Activated naive CD4-positive, alpha-beta T cell treated with anti-CD3 and anti-CD28 coated beads, Interleukin-2, amount 10 ng/mL, durations not matched to agents 7 days and 5 days (primary cell): Measurements from ENCODE around the gene MBOAT7.
A peak's percentile ranks its signal among the peaks of the same experiment; 100 is the strongest.
"Not testable (repeated sequence)": the region's sequence is repeated elsewhere in the genome, so short reads cannot be mapped to it uniquely, and the experiment has no call there.

Experiments
- CTCF ChIA-PET: fragments of 350-600 bp; sonication (Branson Sonifier 250); formaldehyde crosslinking; loops from one replicate; lab custom pipeline; 2021; ENCODE audit warnings: antibody characterized with exemption; lab: Charles Lee
- DNase-seq: peaks from one replicate; pipeline ENCODE4 v3.0.0-alpha.2; 2020
- H3K27ac Mint-ChIP-seq: one replicate; pipeline ENCODE4 v1.8.0; 2021; ENCODE audit warnings: mild to moderate bottlenecking, moderate library complexity, mixed read lengths
- H3K27me3 Mint-ChIP-seq: one replicate; pipeline ENCODE4 v1.8.0; 2021; ENCODE audit warnings: mild to moderate bottlenecking, mixed read lengths
- H3K36me3 Mint-ChIP-seq: one replicate; pipeline ENCODE4 v1.8.0; 2021; ENCODE audit warnings: mixed read lengths
- H3K4me1 Mint-ChIP-seq: one replicate; pipeline ENCODE4 v1.8.0; 2021; ENCODE audit warnings: mixed read lengths
- H3K4me3 Mint-ChIP-seq: one replicate; pipeline ENCODE4 v1.8.0; 2021; ENCODE audit warnings: mild to moderate bottlenecking, moderate library complexity, mixed read lengths
- H3K9me3 Mint-ChIP-seq: one replicate; pipeline ENCODE4 v1.8.0; 2021; ENCODE audit warnings: mixed read lengths

Gene MBOAT7

GRCh38 chr19:54218259-54218658 is 28.9 kb upstream of the MBOAT7 start:
- Mint-ChIP-seq H3K4me3 (no peak overlapping the region), H3K36me3 (peaks cover 7% of the 10 kb centered on the region), H3K4me1 (peaks cover 9% of the 10 kb centered on the region), H3K27me3 (peaks cover 9% of the 10 kb centered on the region), H3K27ac (no peak overlapping the region), H3K9me3 (no peaks in the 10 kb centered on the region)
- CTCF ChIA-PET: interaction anchor here (0.9 kb wide), 1 partner anchor 11 kb away, joined by 3 read pairs; no protein-coding TSS in a partner anchor
- no peak for DNase-seq

- H3K4me3 Mint-ChIP-seq, H3K9me3 Mint-ChIP-seq, H3K27me3 Mint-ChIP-seq, H3K27ac Mint-ChIP-seq, DNase-seq, H3K4me1 Mint-ChIP-seq, CTCF ChIA-PET, H3K36me3 Mint-ChIP-seq: not testable (repeated sequence)
Measured at GRCh38 chr19:54217517-54218247, 28.3 kb upstream of the MBOAT7 start.

GRCh38 chr19:54216869-54217268 is 27.5 kb upstream of the MBOAT7 start:
- DNase-seq: no peak
- H3K27me3 Mint-ChIP-seq: no peaks in the 10 kb centered on the region
- H3K36me3 Mint-ChIP-seq: peaks cover 10% of the 10 kb centered on the region
- CTCF ChIA-PET: no interaction called here
- no peak overlapping the region for H3K4me3 Mint-ChIP-seq
- no peak overlapping the region for H3K27ac Mint-ChIP-seq
- peaks cover 2% of the 10 kb centered on the region for H3K4me1 Mint-ChIP-seq
- H3K9me3 Mint-ChIP-seq: no peaks in the 10 kb centered on the region

- DNase-seq, H3K27ac Mint-ChIP-seq, H3K9me3 Mint-ChIP-seq, H3K4me3 Mint-ChIP-seq, H3K27me3 Mint-ChIP-seq, CTCF ChIA-PET: not testable (repeated sequence)
- peaks cover 23% of the 10 kb centered on the region for H3K36me3 Mint-ChIP-seq
- H3K4me1 Mint-ChIP-seq: peaks cover 20% of the 10 kb centered on the region
Measured at GRCh38 chr19:54214734-54215133, 25.4 kb upstream of the MBOAT7 start.

- H3K27ac Mint-ChIP-seq, H3K9me3 Mint-ChIP-seq, H3K4me3 Mint-ChIP-seq, CTCF ChIA-PET, DNase-seq, H3K27me3 Mint-ChIP-seq: not testable (repeated sequence)
- Mint-ChIP-seq H3K36me3 (peaks cover 23% of the 10 kb centered on the region), H3K4me1 (peaks cover 25% of the 10 kb centered on the region)
Measured at GRCh38 chr19:54214217-54214616, 24.8 kb upstream of the MBOAT7 start.

GRCh38 chr19:54211235-54211634 is 21.9 kb upstream of the MBOAT7 start:
- peak overlapping the region; percentile 77 for H3K27ac Mint-ChIP-seq
- no peaks in the 10 kb centered on the region for H3K27me3 Mint-ChIP-seq
- peaks cover 55% of the 10 kb centered on the region for H3K4me1 Mint-ChIP-seq
- H3K36me3 Mint-ChIP-seq: peaks cover 43% of the 10 kb centered on the region
- H3K4me3 Mint-ChIP-seq: no peak overlapping the region
- CTCF ChIA-PET: interaction anchor here (0.6 kb wide), 1 partner anchor 93 kb away, joined by 3 read pairs; no protein-coding TSS in a partner anchor
- no peaks in the 10 kb centered on the region for H3K9me3 Mint-ChIP-seq
- no peak for DNase-seq

- Mint-ChIP-seq H3K9me3 (no peaks in the 10 kb centered on the region), H3K36me3 (peaks cover 53% of the 10 kb centered on the region), H3K4me3 (peak overlapping the region; percentile 1)
Measured at GRCh38 chr19:54209811-54210494, 20.6 kb upstream of the MBOAT7 start.

GRCh38 chr19:54209058-54209810 is 19.9 kb upstream of the MBOAT7 start:
- Mint-ChIP-seq H3K9me3 (no peaks in the 10 kb centered on the region), H3K36me3 (peaks cover 60% of the 10 kb centered on the region), H3K4me1 (peaks cover 75% of the 10 kb centered on the region), H3K4me3 (no peak overlapping the region), H3K27ac (no peak overlapping the region), H3K27me3 (no peaks in the 10 kb centered on the region)
- CTCF ChIA-PET: interaction anchor here (0.7 kb wide), 1 partner anchor 20 kb away, joined by 4 read pairs; the partner anchor contains the start of gene MBOAT7
- DNase-seq: no peak

More at GRCh38 chr19:54209811-54210494, 20.6 kb upstream of the MBOAT7 start:
- no peaks in the 10 kb centered on the region for H3K27me3 Mint-ChIP-seq
- CTCF ChIA-PET: interaction anchor here (0.7 kb wide), 1 partner anchor 21 kb away, joined by 4 read pairs; the partner anchor contains the start of gene MBOAT7
- H3K4me1 Mint-ChIP-seq: peaks cover 68% of the 10 kb centered on the region
- no peak for DNase-seq
- H3K27ac Mint-ChIP-seq: peak overlapping the region; percentile 77

- peaks cover 80% of the 10 kb centered on the region for H3K4me1 Mint-ChIP-seq
- H3K27me3 Mint-ChIP-seq: no peaks in the 10 kb centered on the region
- no peaks in the 10 kb centered on the region for H3K9me3 Mint-ChIP-seq
- CTCF ChIA-PET: no interaction called here
- DNase-seq: no peak
- no peak overlapping the region for H3K27ac Mint-ChIP-seq
- peaks cover 65% of the 10 kb centered on the region for H3K36me3 Mint-ChIP-seq
- H3K4me3 Mint-ChIP-seq: no peak overlapping the region
Measured at GRCh38 chr19:54208784-54209057, 19.3 kb upstream of the MBOAT7 start.

GRCh38 chr19:54207983-54208783 is 18.8 kb upstream of the MBOAT7 start:
- peaks cover 85% of the 10 kb centered on the region for H3K4me1 Mint-ChIP-seq
- no peak overlapping the region for H3K4me3 Mint-ChIP-seq
- H3K27ac Mint-ChIP-seq: peak overlapping the region; percentile 3
- CTCF ChIA-PET: no interaction called here
- no peaks in the 10 kb centered on the region for H3K9me3 Mint-ChIP-seq
- no peaks in the 10 kb centered on the region for H3K27me3 Mint-ChIP-seq
- peak; percentile 41 for DNase-seq
- H3K36me3 Mint-ChIP-seq: peaks cover 69% of the 10 kb centered on the region

- DNase-seq: no peak
- Mint-ChIP-seq H3K27me3 (no peaks in the 10 kb centered on the region), H3K36me3 (peaks cover 72% of the 10 kb centered on the region), H3K27ac (no peak overlapping the region), H3K4me1 (peaks cover 91% of the 10 kb centered on the region), H3K4me3 (no peak overlapping the region), H3K9me3 (no peaks in the 10 kb centered on the region)
- CTCF ChIA-PET: no interaction called here
Measured at GRCh38 chr19:54207676-54207982, 18.2 kb upstream of the MBOAT7 start.

- CTCF ChIA-PET, H3K4me3 Mint-ChIP-seq, DNase-seq, H3K27me3 Mint-ChIP-seq, H3K9me3 Mint-ChIP-seq: not testable (repeated sequence)
- H3K4me1 Mint-ChIP-seq: peaks cover 95% of the 10 kb centered on the region
- H3K36me3 Mint-ChIP-seq: peaks cover 76% of the 10 kb centered on the region
- H3K27ac Mint-ChIP-seq: peak overlapping the region; percentile 70
Measured at GRCh38 chr19:54207193-54207592, 17.8 kb upstream of the MBOAT7 start.

- Mint-ChIP-seq H3K4me3 (no peak overlapping the region), H3K9me3 (no peaks in the 10 kb centered on the region), H3K27ac (peak overlapping the region; percentile 70), H3K4me1 (peaks cover 97% of the 10 kb centered on the region), H3K27me3 (no peaks in the 10 kb centered on the region), H3K36me3 (peaks cover 78% of the 10 kb centered on the region)
- CTCF ChIA-PET: no interaction called here
- DNase-seq: no peak
Measured at GRCh38 chr19:54206831-54207177, 17.4 kb upstream of the MBOAT7 start.
